Fibroblast of skin of left biceps (primary cell): Measurements from ENCODE around the gene PSME1.

ENCODE experiments used
- DNase-seq, 2 experiments: peaks; one replicate each; pipeline ENCODE4 v3.0.0-alpha.2; 2013; ENCODE audit warnings: low read depth in 2 of 2

Gene PSME1

GRCh38 chr14:24146978-24147760 is 11.2 kb downstream of the PSME1 start, which contains the start of gene RNF31:
Gene RNF31, plus strand, starts transcription at chr14:24147498. Its CDS starts 201 bp downstream, at chr14:24147699.
- DNase-seq = peak; percentile 91 to 93

GRCh38 chr14:24147761-24148428 is 11.9 kb downstream of the PSME1 start:
- no peak for DNase-seq

- DNase-seq = no peak
Measured at GRCh38 chr14:24149302-24149969, 13.4 kb downstream of the PSME1 start.

GRCh38 chr14:24150061-24150460 is 14.1 kb downstream of the PSME1 start:
- DNase-seq = no peak

- no peak for DNase-seq
Measured at GRCh38 chr14:24150567-24150966, 14.6 kb downstream of the PSME1 start.

GRCh38 chr14:24150993-24151392 is 15.0 kb downstream of the PSME1 start:
- DNase-seq = no peak

- DNase-seq = no peak
Measured at GRCh38 chr14:24151404-24152080, 15.5 kb downstream of the PSME1 start.

- DNase-seq = no peak
Measured at GRCh38 chr14:24155100-24155499, 19.1 kb downstream of the PSME1 start.

GRCh38 chr14:24156840-24157239 is 20.8 kb downstream of the PSME1 start:
- DNase-seq = no peak

- DNase-seq = no peak
Measured at GRCh38 chr14:24157331-24157730, 21.3 kb downstream of the PSME1 start.

GRCh38 chr14:24159777-24160498 is 23.9 kb downstream of the PSME1 start:
- no peak for DNase-seq

GRCh38 chr14:24160499-24160849 is 24.5 kb downstream of the PSME1 start:
- no peak for DNase-seq

GRCh38 chr14:24160850-24161804 is 25.1 kb downstream of the PSME1 start, which contains the start of gene IRF9:
Gene IRF9, plus strand, starts transcription at chr14:24161265. Its CDS starts 880 bp downstream, at chr14:24162145.
- peak; percentile 84 to 86 for DNase-seq

- DNase-seq = no peak
Measured at GRCh38 chr14:24162093-24162492, 26.1 kb downstream of the PSME1 start.

GRCh38 chr14:24164518-24164991 is 28.6 kb downstream of the PSME1 start:
- DNase-seq = no peak

GRCh38 chr14:24165785-24166184 is 29.8 kb downstream of the PSME1 start:
- DNase-seq = no peak

GRCh38 chr14:24167469-24168114 is 31.6 kb downstream of the PSME1 start:
- no peak for DNase-seq

- DNase-seq = peak; percentile 47 to 53
Measured at GRCh38 chr14:24171422-24172260, 35.6 kb downstream of the PSME1 start, which contains the start of gene REC8. Gene REC8, plus strand, starts transcription at chr14:24172080. Its CDS starts 473 bp downstream, at chr14:24172553.
